SK-N-SH treated with all-trans-retinoic acid at 6 μM for 48 hours (cell line): ENCODE results near the gene FAM227B.

ENCODE experiments used
- ARNTL ChIP-seq: fragments of 450-650 bp; formaldehyde crosslinking; IDR thresholded peaks from 2 replicates; pipeline ENCODE4 v1.5.0; 2020; ENCODE audit warnings: low read depth, mild to moderate bottlenecking, moderate library complexity, borderline replicate concordance
- BACH2 ChIP-seq: fragments of 250-450 bp; sonication (Bioruptor Pico); IDR thresholded peaks from 2 replicates; pipeline ENCODE4 v1.9.0; 2021; ENCODE audit warnings: mild to moderate bottlenecking, borderline replicate concordance
- CREB5 ChIP-seq: fragments of 250-450 bp; sonication (Bioruptor Pico); IDR thresholded peaks from 2 replicates; pipeline ENCODE4 v1.5.1; 2020; ENCODE audit warnings: low read depth, mild to moderate bottlenecking, moderate library complexity
- GLIS3 ChIP-seq: fragments of 250-450 bp; sonication (Bioruptor Pico); IDR thresholded peaks from 2 replicates; pipeline ENCODE4 v1.5.0; 2020; ENCODE audit warnings: mild to moderate bottlenecking, moderate library complexity
- OSR1 ChIP-seq: fragments of 250-450 bp; sonication (Bioruptor Pico); IDR thresholded peaks from 2 replicates; pipeline ENCODE4 v1.8.0; 2022; ENCODE audit warnings: moderate library complexity, mild to moderate bottlenecking, inconsistent platforms
- PATZ1 ChIP-seq: fragments of 250-450 bp; sonication (Bioruptor Pico); IDR thresholded peaks from 2 replicates; pipeline ENCODE4 v1.8.0; 2020; ENCODE audit warnings: mild to moderate bottlenecking, moderate library complexity, borderline replicate concordance
- POU6F1 ChIP-seq: fragments of 250-450 bp; sonication (Bioruptor Pico); IDR thresholded peaks from 2 replicates; pipeline ENCODE4 v1.8.0; 2021; ENCODE audit warnings: low read depth, mild to moderate bottlenecking, moderate library complexity, borderline replicate concordance
- PPARA ChIP-seq: fragments of 250-450 bp; sonication (Bioruptor Pico); IDR thresholded peaks from 2 replicates; pipeline ENCODE4 v1.5.0; 2020; ENCODE audit warnings: mild to moderate bottlenecking, borderline replicate concordance
- RARB ChIP-seq: fragments of 250-450 bp; sonication (Bioruptor Pico); IDR thresholded peaks from 2 replicates; pipeline ENCODE4 v1.8.0; 2021; ENCODE audit warnings: mild to moderate bottlenecking, moderate library complexity
- SNAI2 ChIP-seq: fragments of 250-450 bp; sonication (Bioruptor Pico); IDR thresholded peaks from 2 replicates; pipeline ENCODE4 v1.5.0; 2020; ENCODE audit warnings: mild to moderate bottlenecking, moderate library complexity
- TOX ChIP-seq: fragments of 250-450 bp; sonication (Bioruptor Pico); IDR thresholded peaks from 2 replicates; pipeline ENCODE4 v1.8.0; 2021; ENCODE audit warnings: mild to moderate bottlenecking, moderate library complexity, borderline replicate concordance
- ZC3H10 ChIP-seq: fragments of 250-450 bp; sonication (Bioruptor Pico); IDR thresholded peaks from 2 replicates; pipeline ENCODE4 v1.5.1; 2021; ENCODE audit warnings: mild to moderate bottlenecking, moderate library complexity
- ZFP3 ChIP-seq: fragments of 250-450 bp; sonication (Bioruptor Pico); IDR thresholded peaks from 2 replicates; pipeline ENCODE4 v1.5.0; 2020; ENCODE audit warnings: mild to moderate bottlenecking, moderate library complexity
- ZFP30 ChIP-seq: fragments of 450-650 bp; formaldehyde crosslinking; IDR thresholded peaks from 2 replicates; pipeline ENCODE4 v1.5.0; 2022; ENCODE audit warnings: mild to moderate bottlenecking, moderate library complexity

GRCh38 chr15:49490966-49491365 lies 129.7 kb downstream of the FAM227B start:
- TF ChIP-seq RARB (CRISPR knock-in tag) (no peak), PPARA (CRISPR knock-in tag) (no peak), GLIS3 (CRISPR knock-in tag) (no peak), PATZ1 (CRISPR knock-in tag) (no peak), TOX (CRISPR knock-in tag) (no peak), BACH2 (no peak), ARNTL (CRISPR knock-in tag) (no peak), CREB5 (no peak), OSR1 (no peak), ZFP3 (no peak), SNAI2 (CRISPR knock-in tag) (no peak), ZC3H10 (no peak), POU6F1 (no peak), ZFP30 (CRISPR knock-in tag) (no peak)
